GM10248 (cell line): ENCODE data around the gene INSR.

Experiments used
- CTCF ChIA-PET: fragments of 300-600 bp; sonication (Branson Sonifier 250); formaldehyde crosslinking; extraction: SDS; loops from one replicate; lab custom pipeline; 2021; ENCODE audit warnings: antibody characterized with exemption; lab: Yijun Ruan, JAX
- POLR2A ChIA-PET: fragments of 350-650 bp; sonication (Branson Sonifier 250); formaldehyde crosslinking; extraction: SDS; loops from one replicate; lab custom pipeline; 2020; ENCODE audit warnings: antibody characterized with exemption; lab: Yijun Ruan, JAX
- DNase-seq: peaks from one replicate; pipeline ENCODE4 v3.0.0; 2012; ENCODE audit errors: extremely low spot score
- TF ChIP-seq, protein P1 (sequence below): IDR thresholded peaks from 2 replicates; pipeline ENCODE4 v1.5.1; 2012; ENCODE audit warnings: mild to moderate bottlenecking, low read depth; ENCODE audit errors: extremely low read depth, missing control alignments, control extremely low read depth

INSR gene

DNA sequence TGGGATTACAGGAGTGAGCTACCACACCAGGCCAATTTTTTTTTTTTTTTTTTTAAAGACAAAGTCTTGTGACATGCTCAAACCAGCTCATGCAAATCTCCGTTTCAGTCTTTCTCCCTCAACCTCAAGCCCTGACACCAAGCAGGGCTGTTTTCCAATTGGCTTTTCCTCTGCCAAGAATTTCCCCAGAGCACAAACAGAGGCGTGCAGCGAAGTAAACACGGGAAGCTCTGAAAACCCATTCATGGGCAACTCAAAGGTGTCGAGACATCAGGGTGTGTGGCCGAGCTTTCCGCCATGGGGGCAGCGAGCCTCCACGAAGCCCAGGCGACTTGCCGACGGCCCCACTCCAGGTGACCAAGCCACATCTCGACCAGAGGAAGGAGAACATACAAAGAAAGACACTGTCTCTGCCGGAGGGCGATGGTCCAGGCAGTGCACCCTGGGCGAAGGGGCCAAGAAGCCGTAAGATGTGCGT, 70.0 kb downstream of the INSR start:
- no peak for DNase-seq
- CTCF ChIA-PET, result interaction anchor here (1.1 to 2.0 kb wide), 3 partner anchors 9 to 23 kb away, joined by 3 to 8 read pairs (median 7); no protein-coding TSS in a partner anchor
- POLR2A ChIA-PET, result interaction anchor here (0.6 to 0.9 kb wide), 2 partner anchors 42 to 70 kb away, joined by 3 to 7 read pairs; partner anchors contain the start of gene INSR
- TF ChIP-seq, protein P1, sequence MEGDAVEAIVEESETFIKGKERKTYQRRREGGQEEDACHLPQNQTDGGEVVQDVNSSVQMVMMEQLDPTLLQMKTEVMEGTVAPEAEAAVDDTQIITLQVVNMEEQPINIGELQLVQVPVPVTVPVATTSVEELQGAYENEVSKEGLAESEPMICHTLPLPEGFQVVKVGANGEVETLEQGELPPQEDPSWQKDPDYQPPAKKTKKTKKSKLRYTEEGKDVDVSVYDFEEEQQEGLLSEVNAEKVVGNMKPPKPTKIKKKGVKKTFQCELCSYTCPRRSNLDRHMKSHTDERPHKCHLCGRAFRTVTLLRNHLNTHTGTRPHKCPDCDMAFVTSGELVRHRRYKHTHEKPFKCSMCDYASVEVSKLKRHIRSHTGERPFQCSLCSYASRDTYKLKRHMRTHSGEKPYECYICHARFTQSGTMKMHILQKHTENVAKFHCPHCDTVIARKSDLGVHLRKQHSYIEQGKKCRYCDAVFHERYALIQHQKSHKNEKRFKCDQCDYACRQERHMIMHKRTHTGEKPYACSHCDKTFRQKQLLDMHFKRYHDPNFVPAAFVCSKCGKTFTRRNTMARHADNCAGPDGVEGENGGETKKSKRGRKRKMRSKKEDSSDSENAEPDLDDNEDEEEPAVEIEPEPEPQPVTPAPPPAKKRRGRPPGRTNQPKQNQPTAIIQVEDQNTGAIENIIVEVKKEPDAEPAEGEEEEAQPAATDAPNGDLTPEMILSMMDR, result no peak

DNA sequence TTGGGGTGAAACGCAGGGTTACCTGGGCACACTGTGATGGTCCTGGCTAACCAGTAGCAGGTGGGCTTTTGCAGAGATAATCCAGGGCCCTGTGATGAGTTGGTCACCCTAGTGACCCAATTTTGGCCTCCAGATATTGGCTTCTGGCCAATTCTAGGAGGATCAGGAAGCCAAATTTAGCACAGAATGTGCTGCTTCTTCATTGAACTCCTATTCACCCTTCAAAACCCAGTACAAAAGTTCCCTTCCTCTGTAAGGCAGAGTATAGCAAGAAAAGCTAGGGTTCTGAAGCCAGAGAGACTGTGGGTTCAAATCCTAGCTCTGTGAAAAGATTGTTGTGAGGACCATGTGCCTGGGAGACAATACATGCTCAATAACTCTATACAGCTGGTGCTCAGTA, 70.8 kb downstream of the INSR start:
- TF ChIP-seq, protein P1, result no peak
- CTCF ChIA-PET, result interaction anchor here (1.1 to 2.0 kb wide), 3 partner anchors 8 to 22 kb away, joined by 3 to 8 read pairs (median 5); no protein-coding TSS in a partner anchor
- POLR2A ChIA-PET, result interaction anchor here (0.9 kb wide), 1 partner anchor 71 kb away, joined by 3 read pairs; the partner anchor contains the start of gene INSR
- DNase-seq, result no peak

- POLR2A ChIA-PET, result no interaction called here
These were observed 75.2 kb downstream of the INSR start for GRCh38 chr19:7219056-7219455.

DNA sequence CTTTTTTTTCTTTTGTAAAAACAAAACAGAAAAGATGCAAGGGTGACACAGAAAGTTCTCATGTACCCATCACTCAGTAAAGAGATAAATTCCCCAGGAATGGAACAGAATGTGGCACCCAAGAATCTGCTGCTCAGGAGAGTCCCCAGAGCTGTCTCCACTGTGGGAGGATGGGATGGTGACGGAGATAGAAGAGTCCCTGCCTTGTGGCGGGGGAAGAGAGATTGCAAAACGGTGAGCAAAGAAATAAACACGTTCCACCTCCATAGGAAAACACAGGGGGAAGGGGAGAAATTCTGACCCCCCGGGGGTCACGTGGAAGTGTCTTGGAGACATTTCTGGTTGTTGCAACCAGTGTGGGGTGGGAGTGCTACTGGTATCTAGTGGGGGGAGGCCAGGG, 76.4 kb downstream of the INSR start:
- DNase-seq, result no peak
- POLR2A ChIA-PET, result no interaction called here
- CTCF ChIA-PET, result no interaction called here
- TF ChIP-seq, protein P1, result no peak

More at GRCh38 chr19:7219056-7219455, 75.2 kb downstream of the INSR start:
- TF ChIP-seq, protein P1, result no peak
- no peak for DNase-seq
- CTCF ChIA-PET, result interaction anchor here (0.6 to 0.9 kb wide), 2 partner anchors 15 to 53 kb away, joined by 3 read pairs; no protein-coding TSS in a partner anchor

- POLR2A ChIA-PET, result no interaction called here
- CTCF ChIA-PET, result no interaction called here
- peak; percentile 68 for DNase-seq
- TF ChIP-seq, protein P1, result no peak
These were observed 77.8 kb downstream of the INSR start for GRCh38 chr19:7216373-7216902.

DNA sequence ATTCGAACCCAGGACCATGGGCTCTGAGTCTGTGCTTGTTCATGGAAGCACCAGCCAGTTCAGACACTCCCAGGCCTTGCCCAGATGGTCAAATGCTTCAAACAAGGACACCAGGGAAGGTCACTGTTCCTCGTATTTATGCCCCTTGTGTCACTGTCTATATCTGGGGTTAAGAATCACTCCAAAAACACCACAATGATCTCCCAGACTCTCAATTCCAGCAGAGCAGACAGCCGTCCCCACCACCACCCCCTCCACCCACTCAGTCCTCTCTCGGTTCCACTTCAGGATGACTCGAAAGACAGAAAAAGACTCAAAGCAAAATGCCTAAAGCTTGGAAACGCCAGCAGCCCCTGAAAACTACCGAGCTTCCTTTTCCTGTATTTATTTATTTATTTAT, 79.0 kb downstream of the INSR start:
- POLR2A ChIA-PET, result interaction anchor here (0.7 kb wide), 1 partner anchor 77 kb away, joined by 4 read pairs; no protein-coding TSS in a partner anchor
- TF ChIP-seq, protein P1, result no peak
- CTCF ChIA-PET, result interaction anchor here (0.6 to 1.2 kb wide), 4 partner anchors 9 to 32 kb away, joined by 3 read pairs; no protein-coding TSS in a partner anchor
- DNase-seq, result no peak
